ENCODE measurements around the gene WNT1.

Gene WNT1

DNA sequence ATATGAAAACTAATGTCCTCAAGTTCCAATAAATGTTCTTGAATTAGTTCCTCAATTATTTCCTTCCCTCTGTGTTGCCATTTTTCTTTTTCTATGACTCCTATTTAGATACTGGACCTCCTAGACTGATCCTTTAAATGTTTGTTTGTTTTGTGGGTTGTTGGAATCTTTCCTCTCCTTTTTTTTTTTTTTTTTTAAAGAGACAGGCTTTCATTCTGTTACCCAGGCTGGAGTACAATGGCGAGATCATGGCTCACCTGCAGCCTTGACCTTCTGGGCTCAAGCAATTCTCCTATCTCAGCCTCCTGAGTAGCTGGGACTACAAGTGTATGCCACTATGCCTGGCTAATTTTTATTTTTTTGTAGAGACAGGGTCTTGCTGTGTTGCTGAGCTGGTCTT lies 30.8 kb downstream of the WNT1 start:
- no peaks in the 10 kb centered on the region; the same call in 1 of the 2 replicates for H3K36me3 ChIP-seq (ENCODE audit: insufficient read depth, low read length)
- H3F3A ChIP-seq (ENCODE audit: low read depth), result no peaks in the 10 kb centered on the region
- no peaks in the 10 kb centered on the region for H3K27me3 ChIP-seq (ENCODE audit: insufficient read depth, low read length, poor library complexity, severe bottlenecking)
- TF ChIP-seq EZH2phosphoT487 (IDR thresholded peaks at IDR 0.05; ENCODE audit: borderline replicate concordance), result no peak
- TF ChIP-seq, protein P1, sequence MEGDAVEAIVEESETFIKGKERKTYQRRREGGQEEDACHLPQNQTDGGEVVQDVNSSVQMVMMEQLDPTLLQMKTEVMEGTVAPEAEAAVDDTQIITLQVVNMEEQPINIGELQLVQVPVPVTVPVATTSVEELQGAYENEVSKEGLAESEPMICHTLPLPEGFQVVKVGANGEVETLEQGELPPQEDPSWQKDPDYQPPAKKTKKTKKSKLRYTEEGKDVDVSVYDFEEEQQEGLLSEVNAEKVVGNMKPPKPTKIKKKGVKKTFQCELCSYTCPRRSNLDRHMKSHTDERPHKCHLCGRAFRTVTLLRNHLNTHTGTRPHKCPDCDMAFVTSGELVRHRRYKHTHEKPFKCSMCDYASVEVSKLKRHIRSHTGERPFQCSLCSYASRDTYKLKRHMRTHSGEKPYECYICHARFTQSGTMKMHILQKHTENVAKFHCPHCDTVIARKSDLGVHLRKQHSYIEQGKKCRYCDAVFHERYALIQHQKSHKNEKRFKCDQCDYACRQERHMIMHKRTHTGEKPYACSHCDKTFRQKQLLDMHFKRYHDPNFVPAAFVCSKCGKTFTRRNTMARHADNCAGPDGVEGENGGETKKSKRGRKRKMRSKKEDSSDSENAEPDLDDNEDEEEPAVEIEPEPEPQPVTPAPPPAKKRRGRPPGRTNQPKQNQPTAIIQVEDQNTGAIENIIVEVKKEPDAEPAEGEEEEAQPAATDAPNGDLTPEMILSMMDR (conservative IDR thresholded peaks at IDR 0.05; ENCODE audit: low read length), result no peak
- no peaks in the 10 kb centered on the region for H3K9me2 ChIP-seq (replicated peaks; ENCODE audit: low read depth, low read length)
- no peak overlapping the region for H3K9ac ChIP-seq (ENCODE audit: low read depth, low read length, poor library complexity, severe bottlenecking)
- no peaks in the 10 kb centered on the region for H4K20me1 ChIP-seq (ENCODE audit: insufficient read depth, low read length, poor library complexity, severe bottlenecking)
- H3K79me2 ChIP-seq (ENCODE audit: insufficient read depth, low read length), result no peaks in the 10 kb centered on the region
- no peak overlapping the region for H3K4me2 ChIP-seq (ENCODE audit: low read depth, low read length, poor library complexity, severe bottlenecking)
- no peak overlapping the region for H3K4me3 ChIP-seq (ENCODE audit: low read length, poor library complexity, severe bottlenecking)
- H2AFZ ChIP-seq (ENCODE audit: low read length), result no peak overlapping the region
- no peaks in the 10 kb centered on the region for H3K9me3 ChIP-seq (ENCODE audit: insufficient read depth, low read depth, low read length)
- H3K4me1 ChIP-seq (ENCODE audit: insufficient read depth, low read length, poor library complexity, severe bottlenecking), result no peaks in the 10 kb centered on the region

DNA sequence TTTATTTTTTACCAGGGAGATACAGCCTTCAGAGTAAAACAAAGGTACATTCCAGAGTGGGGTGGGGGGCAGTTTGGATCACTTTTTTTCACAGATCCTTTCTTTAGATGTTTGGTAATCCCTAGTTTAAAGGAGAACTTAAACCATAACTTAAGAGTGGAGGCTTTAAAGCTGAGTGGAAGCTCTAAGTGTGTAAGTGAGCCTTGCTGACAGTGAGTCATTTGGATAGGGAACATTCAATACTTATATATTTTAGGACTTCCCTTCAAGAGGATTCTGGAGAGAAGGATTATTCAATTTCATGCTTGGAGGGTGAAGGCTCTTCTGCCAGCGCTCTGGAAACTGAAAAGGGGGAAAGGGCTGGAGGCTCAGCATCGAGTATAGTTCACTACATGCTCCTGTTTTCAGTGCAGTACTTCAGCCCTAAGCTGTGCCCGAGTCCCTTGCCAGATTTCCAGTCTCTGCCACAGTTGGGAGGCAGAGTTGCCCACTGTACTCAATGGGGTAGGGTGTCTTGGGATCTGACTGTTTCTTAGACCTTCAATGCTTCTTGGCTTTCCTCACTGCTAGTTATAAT lies 32.1 kb downstream of the WNT1 start:
- no peaks in the 10 kb centered on the region for H3K79me2 ChIP-seq (ENCODE audit: insufficient read depth, low read length)
- H3K9me2 ChIP-seq (replicated peaks; ENCODE audit: low read depth, low read length), result no peaks in the 10 kb centered on the region
- no peaks in the 10 kb centered on the region for H3K4me1 ChIP-seq (ENCODE audit: insufficient read depth, low read length, poor library complexity, severe bottlenecking)
- TF ChIP-seq EZH2phosphoT487 (IDR thresholded peaks at IDR 0.05; ENCODE audit: borderline replicate concordance), result no peak
- TF ChIP-seq, protein P1 (conservative IDR thresholded peaks at IDR 0.05; ENCODE audit: low read length), result no peak
- no peaks in the 10 kb centered on the region for H3K27me3 ChIP-seq (ENCODE audit: insufficient read depth, low read length, poor library complexity, severe bottlenecking)
- H4K20me1 ChIP-seq (ENCODE audit: insufficient read depth, low read length, poor library complexity, severe bottlenecking), result no peaks in the 10 kb centered on the region
- H3K36me3 ChIP-seq (ENCODE audit: insufficient read depth, low read length), result no peaks in the 10 kb centered on the region
- no peaks in the 10 kb centered on the region for H3F3A ChIP-seq (ENCODE audit: low read depth)
- no peak overlapping the region for H3K4me3 ChIP-seq (ENCODE audit: low read length, poor library complexity, severe bottlenecking)
- no peak overlapping the region for H2AFZ ChIP-seq (ENCODE audit: low read length)
- no peak overlapping the region for H3K4me2 ChIP-seq (ENCODE audit: low read depth, low read length, poor library complexity, severe bottlenecking)
- H3K9ac ChIP-seq (ENCODE audit: low read depth, low read length, poor library complexity, severe bottlenecking), result no peak overlapping the region
- H3K9me3 ChIP-seq (ENCODE audit: insufficient read depth, low read depth, low read length), result no peaks in the 10 kb centered on the region

DNA sequence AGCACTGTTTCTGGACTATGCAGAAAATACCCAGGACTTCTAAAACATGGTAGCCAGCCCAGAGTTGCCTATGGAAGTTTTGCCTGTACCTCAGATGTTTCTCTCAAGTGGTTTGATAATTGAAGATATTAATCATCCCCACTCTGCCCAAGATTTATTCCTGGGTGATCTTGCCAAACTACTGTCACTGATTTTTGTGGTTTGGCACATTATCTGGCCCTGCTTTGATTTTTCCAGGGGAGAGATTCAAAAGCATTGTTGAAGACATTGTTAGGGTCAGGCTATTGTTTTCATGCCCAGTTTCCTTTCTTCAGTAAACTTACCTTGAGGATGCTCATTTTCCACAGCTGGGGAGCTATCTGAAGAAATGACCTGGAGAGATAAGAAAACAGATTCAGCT lies 34.6 kb downstream of the WNT1 start:
- H3K9me2 ChIP-seq (replicated peaks; ENCODE audit: low read depth, low read length), result no peaks in the 10 kb centered on the region
- no peak overlapping the region for H2AFZ ChIP-seq (ENCODE audit: low read length)
- peaks cover 4% of the 10 kb centered on the region for H3K4me1 ChIP-seq (ENCODE audit: insufficient read depth, low read length, poor library complexity, severe bottlenecking)
- H4K20me1 ChIP-seq (ENCODE audit: insufficient read depth, low read length, poor library complexity, severe bottlenecking), result no peaks in the 10 kb centered on the region
- H3K79me2 ChIP-seq (ENCODE audit: insufficient read depth, low read length), result 0 out of 2 replicates have a peak, but pooled peaks cover 8% of the 10 kb centered on the region
- no peak overlapping the region for H3K4me3 ChIP-seq (ENCODE audit: low read length, poor library complexity, severe bottlenecking)
- TF ChIP-seq, protein P1 (conservative IDR thresholded peaks at IDR 0.05; ENCODE audit: low read length), result no peak
- H3F3A ChIP-seq (ENCODE audit: low read depth), result no peaks in the 10 kb centered on the region
- H3K9ac ChIP-seq (ENCODE audit: low read depth, low read length, poor library complexity, severe bottlenecking), result no peak overlapping the region
- H3K27me3 ChIP-seq (ENCODE audit: insufficient read depth, low read length, poor library complexity, severe bottlenecking), result no peaks in the 10 kb centered on the region
- no peaks in the 10 kb centered on the region for H3K9me3 ChIP-seq (ENCODE audit: insufficient read depth, low read depth, low read length)
- no peaks in the 10 kb centered on the region for H3K36me3 ChIP-seq (ENCODE audit: insufficient read depth, low read length)
- no peak overlapping the region for H3K4me2 ChIP-seq (ENCODE audit: low read depth, low read length, poor library complexity, severe bottlenecking)

Data from Loucy (cell line).